Kidney (tissue), 14 donors: ENCODE data around the gene REXO4. TPM values are rescaled to one million over a fixed set of nuclear protein-coding genes. Genes with fewer than 3 reads are reported as not detected.

Experiments used
- DNase-seq, 5 donors: peaks; one replicate each; pipeline ENCODE4 v3.0.0-alpha.2; 2013 to 2020
- FAIRE-seq: peaks from 2 replicates; lab custom pipeline; 2012; peaks lifted over from hg19 to GRCh38; lab: Jason Lieb, UNC
- H3K27ac ChIP-seq, 2 donors: one replicate each; pipeline ENCODE4 v1.7.0; 2013; ENCODE audit warnings: low read depth in 2 of 2, low read length in 2 of 2, inconsistent platforms in 1 of 2
- H3K27me3 ChIP-seq: one replicate; pipeline ENCODE4 v1.7.1; 2013; ENCODE audit warnings: low read length, inconsistent platforms; ENCODE audit not compliant: control insufficient read depth, insufficient read depth
- H3K36me3 ChIP-seq, 3 donors: one replicate each; pipeline versions ENCODE4 v1.7.0 to v1.7.1; 2013; ENCODE audit warnings: low read length in 3 of 3, control low read depth in 1 of 3, inconsistent platforms in 1 of 3; ENCODE audit not compliant: insufficient read depth in 3 of 3, control insufficient read depth in 2 of 3
- H3K4me1 ChIP-seq, 3 donors: one replicate each; pipeline versions ENCODE4 v1.7.0 to v1.7.1; 2013; ENCODE audit warnings: low read length in 3 of 3, inconsistent platforms in 1 of 3, low read depth in 1 of 3; ENCODE audit not compliant: control insufficient read depth in 2 of 3, insufficient read depth in 2 of 3
- H3K4me3 ChIP-seq, 3 donors: one replicate each; pipeline versions ENCODE4 v1.7.0 to v1.8.1; 2013; ENCODE audit warnings: low read length in 3 of 3, control low read depth in 1 of 3, inconsistent platforms in 1 of 3
- H3K9ac ChIP-seq, 3 donors: one replicate each; pipeline versions ENCODE4 v1.7.0 to v1.7.1; 2013; ENCODE audit warnings: low read length in 3 of 3, control low read depth in 1 of 3, inconsistent platforms in 1 of 3
- H3K9me3 ChIP-seq, 3 donors: one replicate each; pipeline versions ENCODE4 v1.7.0 to v1.7.1; 2013; ENCODE audit warnings: low read length in 3 of 3, control low read depth in 1 of 3, inconsistent platforms in 1 of 3; ENCODE audit not compliant: control insufficient read depth in 2 of 3, insufficient read depth in 1 of 3
- intact Hi-C: fragments of 100-400 bp; cut with DNase I; formaldehyde crosslinking; loops from one replicate; pipeline ENCODE4 v1.11.1; 2022
- polyA plus RNA-seq: library from polyadenylated mRNA; stranded (reverse); fragments of 350-450 nt; fragmentation: Illumina TruSeq; extraction: RNeasy Lipid Tissue Mini Kit (QIAGEN cat#74804); gene quantifications from one replicate; pipeline ENCODE4 v1.2.3, GENCODE V29; 2014; ENCODE audit warnings: low read depth, low replicate concordance; ENCODE audit not compliant: insufficient read depth
- total RNA-seq: library from RNA; stranded (reverse); fragmentation: NEBNext Ultra II Directional; extraction: Animal tissue kit (Norgen Biotek cat#: 25700); gene quantifications from one replicate; pipeline ENCODE4 v1.2.1, GENCODE V29; 2021
- TF ChIP-seq, protein P1 (sequence below): IDR thresholded peaks from 3 replicates; pipeline ENCODE4 v1.5.1; 2012; ENCODE audit warnings: mild to moderate bottlenecking, moderate library complexity, borderline replicate concordance; ENCODE audit not compliant: insufficient read depth; ENCODE audit errors: extremely low read depth
- donor health status: control.
- donor health status: control.
- donor health status: control.
- donor health status: control.
- donor health status: control.
- donor health status: DM: yes; HTN: yes; CAD: no.
- donor health status: Normal renal cell carcinoma (clear cell type).

Gene REXO4
- total and polyA plus RNA-seq, 2 donors from 2014 or later: 17.5 to 18.6 TPM

DNA sequence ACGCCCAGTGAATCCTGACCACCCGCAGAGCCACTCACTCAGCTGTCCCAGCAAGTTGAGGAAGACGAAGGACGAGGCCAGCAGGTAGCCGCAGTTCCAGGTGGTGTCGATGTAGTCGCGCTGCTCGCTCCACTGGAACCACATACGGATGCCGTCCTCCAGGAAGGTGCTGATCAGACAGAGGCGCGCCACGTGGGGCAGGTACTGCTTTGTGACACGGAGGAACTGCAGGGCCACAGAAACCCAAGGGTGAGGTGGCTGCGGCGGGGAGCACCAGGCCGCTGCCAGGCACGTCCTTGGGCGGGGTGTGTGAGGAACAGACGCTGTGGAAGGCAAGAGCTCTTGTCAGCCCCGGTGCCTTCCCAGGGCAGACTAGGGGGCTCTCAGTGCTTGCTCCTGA lies 50.6 kb downstream of the REXO4 start:
- H3K27ac ChIP-seq: no peak overlapping the region
- no peaks in the 10 kb centered on the region for H3K9me3 ChIP-seq
- H3K4me1 ChIP-seq: peaks cover 3 to 68% (median 48%) of the 10 kb centered on the region in 3 donors
- no peak for DNase-seq
- peaks cover 4 to 43% (median 30%) of the 10 kb centered on the region in 3 donors for H3K36me3 ChIP-seq
- TF ChIP-seq, protein P1, sequence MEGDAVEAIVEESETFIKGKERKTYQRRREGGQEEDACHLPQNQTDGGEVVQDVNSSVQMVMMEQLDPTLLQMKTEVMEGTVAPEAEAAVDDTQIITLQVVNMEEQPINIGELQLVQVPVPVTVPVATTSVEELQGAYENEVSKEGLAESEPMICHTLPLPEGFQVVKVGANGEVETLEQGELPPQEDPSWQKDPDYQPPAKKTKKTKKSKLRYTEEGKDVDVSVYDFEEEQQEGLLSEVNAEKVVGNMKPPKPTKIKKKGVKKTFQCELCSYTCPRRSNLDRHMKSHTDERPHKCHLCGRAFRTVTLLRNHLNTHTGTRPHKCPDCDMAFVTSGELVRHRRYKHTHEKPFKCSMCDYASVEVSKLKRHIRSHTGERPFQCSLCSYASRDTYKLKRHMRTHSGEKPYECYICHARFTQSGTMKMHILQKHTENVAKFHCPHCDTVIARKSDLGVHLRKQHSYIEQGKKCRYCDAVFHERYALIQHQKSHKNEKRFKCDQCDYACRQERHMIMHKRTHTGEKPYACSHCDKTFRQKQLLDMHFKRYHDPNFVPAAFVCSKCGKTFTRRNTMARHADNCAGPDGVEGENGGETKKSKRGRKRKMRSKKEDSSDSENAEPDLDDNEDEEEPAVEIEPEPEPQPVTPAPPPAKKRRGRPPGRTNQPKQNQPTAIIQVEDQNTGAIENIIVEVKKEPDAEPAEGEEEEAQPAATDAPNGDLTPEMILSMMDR: no peak
- H3K4me3 ChIP-seq: no peak overlapping the region
- intact Hi-C loops: no loop called here
- H3K9ac ChIP-seq: no peak overlapping the region
- H3K27me3 ChIP-seq: no peaks in the 10 kb centered on the region
- no peak for FAIRE-seq

DNA sequence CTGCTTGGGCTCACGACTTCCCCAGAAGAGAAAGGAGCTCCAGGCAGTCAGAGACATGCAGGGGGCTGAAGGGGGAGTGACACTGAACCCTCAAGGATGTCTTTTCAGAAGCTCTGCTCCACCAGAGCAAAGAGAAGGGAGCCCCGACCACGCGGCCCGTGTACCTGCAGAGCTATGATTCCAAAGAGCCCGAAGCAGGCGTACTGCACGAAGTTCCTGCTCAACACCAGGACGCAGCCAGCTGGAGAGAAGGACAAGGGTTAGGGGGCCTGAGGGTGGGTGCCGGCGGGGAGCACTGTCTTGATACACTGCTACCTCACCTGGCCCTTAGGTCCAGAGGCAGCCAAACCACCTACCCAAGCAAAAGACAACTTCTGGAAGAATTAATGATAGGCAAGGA lies 51.4 kb downstream of the REXO4 start:
- peaks cover 4 to 50% (median 34%) of the 10 kb centered on the region in 3 donors for H3K36me3 ChIP-seq
- DNase-seq: no peak
- TF ChIP-seq, protein P1: no peak
- no peaks in the 10 kb centered on the region for H3K9me3 ChIP-seq
- no peak overlapping the region for H3K27ac ChIP-seq
- no peaks in the 10 kb centered on the region for H3K27me3 ChIP-seq
- no peak overlapping the region for H3K4me3 ChIP-seq
- H3K9ac ChIP-seq: no peak overlapping the region
- intact Hi-C loops: no loop called here
- peaks cover 3 to 61% (median 40%) of the 10 kb centered on the region in 3 donors for H3K4me1 ChIP-seq
- no peak for FAIRE-seq

DNA sequence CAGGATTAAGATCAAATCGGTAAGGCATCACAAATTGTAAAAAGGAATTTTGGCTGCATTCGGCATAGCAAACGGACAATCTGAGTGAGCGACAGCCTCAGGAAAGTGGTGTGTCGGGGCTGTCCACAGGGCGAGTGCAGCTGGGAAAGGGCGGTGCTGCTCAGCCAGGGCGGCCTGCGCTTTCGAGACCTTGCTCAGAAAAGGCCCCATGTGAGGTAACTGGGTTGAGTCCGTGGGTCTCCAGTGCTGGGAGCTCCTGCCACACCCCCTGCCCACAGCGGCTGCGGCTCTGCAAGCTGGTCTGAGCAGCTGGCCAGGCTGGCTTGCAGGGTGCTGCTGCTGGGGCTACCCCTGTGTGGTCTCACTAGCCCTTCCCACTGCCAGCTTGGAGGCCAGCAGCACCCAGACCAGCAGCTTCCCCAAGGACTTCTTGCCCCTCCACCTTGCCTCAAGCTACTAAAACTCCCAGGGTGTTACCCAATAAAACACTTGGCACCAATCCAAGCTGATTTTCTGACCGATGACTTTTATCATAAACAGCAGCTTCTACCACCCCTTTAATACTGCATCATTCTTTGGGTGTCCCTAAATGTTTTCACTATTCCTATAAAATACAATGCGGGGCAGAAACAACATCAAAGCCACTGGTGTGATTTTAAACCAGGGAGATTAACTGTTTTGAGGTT lies 55.3 kb downstream of the REXO4 start:
- H3K27ac ChIP-seq: peak overlapping the region; percentile 28 to 55
- TF ChIP-seq, protein P1: no peak
- H3K36me3 ChIP-seq: peaks cover 7 to 59% (median 29%) of the 10 kb centered on the region in 3 donors
- H3K4me3 ChIP-seq: no peak overlapping the region
- DNase-seq (peak in 1 of 5 donors; percentile 66), FAIRE-seq (no peak)
- peak overlapping the region in 1 of 3 donors; percentile 44 for H3K9ac ChIP-seq
- H3K9me3 ChIP-seq: no peaks in the 10 kb centered on the region
- intact Hi-C loops: no loop called here
- H3K4me1 ChIP-seq: peaks cover 3 to 33% (median 22%) of the 10 kb centered on the region in 3 donors
- H3K27me3 ChIP-seq: no peaks in the 10 kb centered on the region
